Gastrocnemius medialis (tissue), 4 donors: ENCODE data around the gene SLC44A2.

Experiments used
- CTCF ChIP-seq, 5 experiments: fragments of 450-650 bp in 3 of 5; fragments of 200-600 bp in 2 of 5; sonication (generic) in 2 of 5; IDR thresholded peaks in 4 of 5; conservative IDR thresholded peaks in 1 of 5; 1 replicate in 4 of 5; 2 replicates in 1 of 5; pipeline ENCODE4 v1.5.1; 2016 to 2019; ENCODE audit warnings: antibody characterized with exemption in 5 of 5, mild to moderate bottlenecking in 3 of 5, moderate library complexity in 3 of 5
- POLR2A ChIP-seq, 2 donors: fragments of 450-650 bp; IDR thresholded peaks; one replicate each; pipeline ENCODE4 v1.6.1; 2017; ENCODE audit warnings: antibody characterized with exemption in 2 of 2, mild to moderate bottlenecking in 2 of 2, moderate library complexity in 2 of 2

GRCh38 chr19:10604460-10604980 lies 20.8 kb upstream of the SLC44A2 start:
- TF ChIP-seq CTCF (IDR thresholded peaks at IDR 0.05 in 4 of 5, conservative IDR thresholded peaks at IDR 0.05 in 1 of 5) (no peak), POLR2A (IDR thresholded peaks at IDR 0.05) (no peak)
